GM12874 (cell line): Measurements from ENCODE around the gene INO80C.

ENCODE experiments used
- TF ChIP-seq, protein P1 (sequence below): IDR thresholded peaks from 2 replicates; pipeline ENCODE4 v1.5.1; 2011; ENCODE audit warnings: low read depth, mild to moderate bottlenecking, control low read depth, low read length, moderate library complexity; ENCODE audit not compliant: insufficient read depth

The INO80C gene

DNA sequence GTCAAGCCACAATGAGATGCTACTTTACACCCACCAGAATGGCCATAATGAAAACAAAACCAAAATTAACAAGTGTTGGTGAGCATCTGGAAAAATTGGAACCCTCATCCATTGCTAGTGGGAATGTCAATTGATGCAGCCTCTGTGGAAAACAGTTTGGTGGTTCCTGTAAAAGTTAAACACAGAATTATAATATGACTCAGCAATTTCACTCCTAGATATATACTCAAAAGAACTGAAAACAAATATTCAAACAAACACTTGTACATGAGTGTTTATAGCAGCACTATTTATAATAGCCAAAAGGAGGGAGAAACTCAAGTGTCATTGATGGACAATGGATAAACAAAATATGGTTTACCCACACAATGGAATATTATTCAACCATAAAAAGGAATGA, 43.0 kb downstream of the INO80C start:
- TF ChIP-seq, protein P1, sequence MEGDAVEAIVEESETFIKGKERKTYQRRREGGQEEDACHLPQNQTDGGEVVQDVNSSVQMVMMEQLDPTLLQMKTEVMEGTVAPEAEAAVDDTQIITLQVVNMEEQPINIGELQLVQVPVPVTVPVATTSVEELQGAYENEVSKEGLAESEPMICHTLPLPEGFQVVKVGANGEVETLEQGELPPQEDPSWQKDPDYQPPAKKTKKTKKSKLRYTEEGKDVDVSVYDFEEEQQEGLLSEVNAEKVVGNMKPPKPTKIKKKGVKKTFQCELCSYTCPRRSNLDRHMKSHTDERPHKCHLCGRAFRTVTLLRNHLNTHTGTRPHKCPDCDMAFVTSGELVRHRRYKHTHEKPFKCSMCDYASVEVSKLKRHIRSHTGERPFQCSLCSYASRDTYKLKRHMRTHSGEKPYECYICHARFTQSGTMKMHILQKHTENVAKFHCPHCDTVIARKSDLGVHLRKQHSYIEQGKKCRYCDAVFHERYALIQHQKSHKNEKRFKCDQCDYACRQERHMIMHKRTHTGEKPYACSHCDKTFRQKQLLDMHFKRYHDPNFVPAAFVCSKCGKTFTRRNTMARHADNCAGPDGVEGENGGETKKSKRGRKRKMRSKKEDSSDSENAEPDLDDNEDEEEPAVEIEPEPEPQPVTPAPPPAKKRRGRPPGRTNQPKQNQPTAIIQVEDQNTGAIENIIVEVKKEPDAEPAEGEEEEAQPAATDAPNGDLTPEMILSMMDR: no peak

DNA sequence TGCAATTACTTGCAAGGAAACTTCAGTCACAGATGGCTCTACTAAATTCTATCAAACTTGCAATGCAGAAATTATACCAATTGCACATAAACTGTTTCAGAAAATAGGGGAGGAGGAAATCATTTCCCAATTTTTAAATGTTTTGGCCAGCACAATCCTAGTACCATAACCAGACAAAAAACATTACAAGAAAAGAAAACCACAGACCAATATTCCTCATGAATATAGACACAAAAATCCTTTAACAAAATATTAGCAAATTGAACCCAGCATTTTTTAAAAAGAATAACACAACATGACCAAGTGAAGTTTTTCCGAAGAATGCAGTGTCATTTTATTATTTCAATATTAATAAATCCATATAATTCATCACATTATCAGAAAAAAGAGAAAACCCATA, 45.8 kb downstream of the INO80C start:
- TF ChIP-seq, protein P1: no peak

DNA sequence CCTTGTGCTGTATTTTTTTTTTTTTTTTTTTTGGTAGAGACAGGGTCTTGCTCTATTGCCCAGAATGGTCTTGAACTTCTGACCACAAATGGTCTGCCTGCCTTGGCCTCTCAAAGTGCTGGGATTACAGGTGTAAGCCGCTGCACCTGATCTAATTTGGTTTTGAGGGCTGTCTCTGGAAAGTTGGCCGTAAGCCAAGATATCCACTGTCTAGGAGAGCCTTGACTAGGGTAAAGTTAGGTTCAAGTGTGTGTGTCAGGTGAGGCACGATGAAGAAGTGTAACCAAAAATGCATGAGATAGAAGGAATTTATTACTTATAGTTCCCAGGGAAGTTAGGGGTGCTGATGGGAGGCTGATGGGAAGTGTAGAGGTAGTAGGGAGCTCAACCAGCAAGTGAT, 46.7 kb downstream of the INO80C start:
- TF ChIP-seq, protein P1: no peak

DNA sequence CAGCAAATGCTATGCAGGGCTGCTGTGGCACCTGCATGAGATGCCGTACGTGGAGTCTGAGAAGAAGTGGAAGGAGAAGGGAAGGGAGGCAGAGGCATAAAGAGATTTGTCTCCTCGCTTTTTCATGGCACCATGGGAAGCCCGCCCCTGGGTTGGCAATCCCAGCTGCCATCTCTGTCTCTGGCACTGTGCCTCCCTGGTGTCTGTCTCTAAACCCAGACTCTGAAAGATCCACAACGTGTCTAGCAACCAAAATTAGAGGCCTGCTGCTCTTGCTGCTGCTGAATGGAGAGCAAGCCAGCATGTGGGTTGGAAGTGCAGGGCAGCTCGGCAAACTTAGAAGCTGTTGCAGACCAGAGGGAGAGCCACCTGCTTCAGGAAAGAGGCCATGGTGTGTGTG, 53.1 kb downstream of the INO80C start:
- TF ChIP-seq, protein P1: no peak

DNA sequence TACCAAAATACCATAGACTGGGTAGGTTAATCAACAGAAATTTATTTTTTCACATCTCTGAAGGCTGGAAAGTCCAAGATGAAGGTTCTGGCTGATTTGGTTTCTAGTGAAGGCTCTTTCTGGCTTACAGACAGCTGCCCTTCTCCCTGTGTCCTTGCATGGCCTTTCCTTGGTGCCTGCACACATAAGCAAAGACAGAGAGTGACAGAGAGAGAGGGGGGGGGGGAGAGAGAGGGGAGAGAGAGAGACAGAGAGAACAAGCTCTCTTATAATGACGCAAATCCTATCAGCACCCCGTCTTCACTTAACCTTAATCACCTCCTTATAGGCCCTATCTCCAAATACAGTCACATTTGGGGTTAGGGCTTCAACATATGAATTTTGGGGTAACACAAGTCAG, 53.9 kb downstream of the INO80C start:
- TF ChIP-seq, protein P1: no peak

DNA sequence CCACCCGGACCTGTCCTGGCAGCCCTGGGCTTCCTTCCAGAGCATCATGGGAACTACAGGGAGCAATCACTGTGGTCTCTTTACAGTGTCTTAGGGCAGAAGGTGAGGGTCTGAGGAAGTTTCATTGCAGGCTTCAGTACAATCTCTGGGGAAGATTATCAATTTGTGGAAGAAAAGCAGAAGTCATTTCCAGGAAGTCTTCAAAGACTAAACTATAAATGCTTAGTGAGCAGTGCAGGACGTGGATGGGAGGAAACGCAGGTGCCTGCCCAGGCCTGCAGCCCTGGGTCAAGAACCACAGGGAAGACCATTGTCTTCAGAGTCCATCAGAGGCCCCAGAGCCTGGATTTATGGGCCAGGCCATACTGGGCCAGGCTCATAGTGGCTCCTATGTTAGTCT, 54.3 kb downstream of the INO80C start:
- TF ChIP-seq, protein P1: no peak

DNA sequence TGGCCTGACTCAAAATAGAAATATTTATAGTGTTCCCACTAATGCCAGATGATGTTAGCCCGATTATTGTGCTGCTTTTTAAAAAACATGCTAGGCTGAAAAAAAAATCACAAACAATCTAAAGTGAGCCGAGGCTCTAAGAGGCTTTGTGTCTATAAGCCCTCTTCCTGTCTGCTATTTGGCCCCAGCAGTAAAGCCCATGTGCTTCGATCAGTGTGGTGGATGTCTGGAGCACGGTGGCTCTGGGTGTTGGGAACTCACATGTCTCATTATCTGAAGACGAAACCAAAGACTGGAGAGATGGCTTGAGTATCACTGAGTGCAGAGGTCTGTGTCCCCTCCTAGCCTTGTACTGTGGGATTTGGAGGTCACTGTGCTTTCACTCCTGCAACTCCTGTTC, 55.1 kb downstream of the INO80C start:
- TF ChIP-seq, protein P1: no peak
